Endothelial cell of umbilical vein (primary cell): ENCODE data around the gene FMNL3.

Source experiments
- EZH2 ChIP-seq: IDR thresholded peaks from 2 replicates; pipeline ENCODE4 v1.6.1; 2012; ENCODE audit warnings: borderline replicate concordance, low read depth, mild to moderate bottlenecking, moderate library complexity, low read length, inconsistent platforms; ENCODE audit not compliant: severe bottlenecking
- FOS ChIP-seq: IDR thresholded peaks from 2 replicates; pipeline ENCODE4 v1.6.1; 2011; ENCODE audit warnings: mild to moderate bottlenecking, low read length, moderate library complexity, borderline replicate concordance; ENCODE audit not compliant: insufficient read depth
- GATA2 ChIP-seq: IDR thresholded peaks from 2 replicates; pipeline ENCODE4 v1.7.0; 2011; ENCODE audit warnings: low read depth, mild to moderate bottlenecking, moderate library complexity, mixed read lengths, low read length; ENCODE audit not compliant: insufficient read length, insufficient read depth
- JUN ChIP-seq: IDR thresholded peaks from 2 replicates; pipeline ENCODE4 v1.6.1; 2011; ENCODE audit warnings: borderline replicate concordance, low read depth; ENCODE audit not compliant: insufficient read length, insufficient read depth
- POLR2A ChIP-seq: IDR thresholded peaks from 2 replicates; pipeline ENCODE4 v1.6.1; 2012; ENCODE audit warnings: low read depth, mild to moderate bottlenecking, control low read depth, low read length
- POLR2AphosphoS5 ChIP-seq: IDR thresholded peaks from 2 replicates; pipeline ENCODE4 v1.6.1; 2012; ENCODE audit warnings: low read depth, mild to moderate bottlenecking, control low read depth, low read length, moderate library complexity; ENCODE audit not compliant: insufficient read depth
- TF ChIP-seq, protein P1 (sequence below), 2 donors: IDR thresholded peaks; 1 replicate in 1 of 2; 2 replicates in 1 of 2; pipeline ENCODE4 v1.5.1; 2011; ENCODE audit warnings: low read length in 2 of 2, mild to moderate bottlenecking in 2 of 2, moderate library complexity in 2 of 2, control low read depth in 1 of 2, inconsistent platforms in 1 of 2, low read depth in 1 of 2; ENCODE audit not compliant: insufficient read depth in 1 of 2; ENCODE audit errors: extremely low read depth in 1 of 2
- TF ChIP-seq, protein P2 (sequence below): IDR thresholded peaks from 2 replicates; pipeline ENCODE4 v1.6.1; 2011; ENCODE audit not compliant: insufficient read depth, insufficient read length

- TF ChIP-seq, protein P1, sequence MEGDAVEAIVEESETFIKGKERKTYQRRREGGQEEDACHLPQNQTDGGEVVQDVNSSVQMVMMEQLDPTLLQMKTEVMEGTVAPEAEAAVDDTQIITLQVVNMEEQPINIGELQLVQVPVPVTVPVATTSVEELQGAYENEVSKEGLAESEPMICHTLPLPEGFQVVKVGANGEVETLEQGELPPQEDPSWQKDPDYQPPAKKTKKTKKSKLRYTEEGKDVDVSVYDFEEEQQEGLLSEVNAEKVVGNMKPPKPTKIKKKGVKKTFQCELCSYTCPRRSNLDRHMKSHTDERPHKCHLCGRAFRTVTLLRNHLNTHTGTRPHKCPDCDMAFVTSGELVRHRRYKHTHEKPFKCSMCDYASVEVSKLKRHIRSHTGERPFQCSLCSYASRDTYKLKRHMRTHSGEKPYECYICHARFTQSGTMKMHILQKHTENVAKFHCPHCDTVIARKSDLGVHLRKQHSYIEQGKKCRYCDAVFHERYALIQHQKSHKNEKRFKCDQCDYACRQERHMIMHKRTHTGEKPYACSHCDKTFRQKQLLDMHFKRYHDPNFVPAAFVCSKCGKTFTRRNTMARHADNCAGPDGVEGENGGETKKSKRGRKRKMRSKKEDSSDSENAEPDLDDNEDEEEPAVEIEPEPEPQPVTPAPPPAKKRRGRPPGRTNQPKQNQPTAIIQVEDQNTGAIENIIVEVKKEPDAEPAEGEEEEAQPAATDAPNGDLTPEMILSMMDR (IDR thresholded peaks at IDR 0.05; ENCODE audit: extremely low read depth in 1 of 2, insufficient read depth in 1 of 2, low read depth in 1 of 2, low read length in 2 of 2) = no peak
- TF ChIP-seq POLR2AphosphoS5 (no peak), POLR2A (no peak), EZH2 (no peak), GATA2 (no peak), JUN (no peak), FOS (no peak)
- TF ChIP-seq, protein P2, sequence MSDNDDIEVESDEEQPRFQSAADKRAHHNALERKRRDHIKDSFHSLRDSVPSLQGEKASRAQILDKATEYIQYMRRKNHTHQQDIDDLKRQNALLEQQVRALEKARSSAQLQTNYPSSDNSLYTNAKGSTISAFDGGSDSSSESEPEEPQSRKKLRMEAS = no peak
Observed at GRCh38 chr12:49720214-49720613, 13.0 kb upstream of the FMNL3 start.
